ENCODE measurements around the gene MEIKIN. TPM values are rescaled to one million over a fixed set of nuclear protein-coding genes. Genes with fewer than 3 reads are reported as not detected.

Gene MEIKIN
- total and polyA plus RNA-seq, 2 of the 8 experiments (the other 6 are each of a cell fraction or from before 2014, with no cell fraction given): not detected

DNA sequence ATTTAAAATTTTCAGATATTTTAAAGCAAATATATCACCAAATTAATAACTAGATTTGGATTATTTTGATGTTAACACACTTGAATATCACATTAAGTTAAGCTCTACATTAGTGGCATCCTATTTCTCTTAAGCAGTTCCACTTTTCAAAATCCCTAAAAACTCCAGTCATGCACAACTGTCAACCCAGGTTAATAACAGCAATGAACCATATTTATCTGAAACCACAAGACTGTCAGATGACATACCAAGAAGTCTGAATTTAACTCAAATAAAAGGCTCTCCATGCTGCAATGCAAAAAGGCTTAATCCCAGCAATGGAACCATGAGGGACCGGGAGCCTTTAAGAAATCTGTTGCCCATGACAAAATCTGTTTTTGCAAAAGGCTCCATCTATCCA is 176.1 kb downstream of the MEIKIN start (continued):
- TF ChIP-seq, protein P1, sequence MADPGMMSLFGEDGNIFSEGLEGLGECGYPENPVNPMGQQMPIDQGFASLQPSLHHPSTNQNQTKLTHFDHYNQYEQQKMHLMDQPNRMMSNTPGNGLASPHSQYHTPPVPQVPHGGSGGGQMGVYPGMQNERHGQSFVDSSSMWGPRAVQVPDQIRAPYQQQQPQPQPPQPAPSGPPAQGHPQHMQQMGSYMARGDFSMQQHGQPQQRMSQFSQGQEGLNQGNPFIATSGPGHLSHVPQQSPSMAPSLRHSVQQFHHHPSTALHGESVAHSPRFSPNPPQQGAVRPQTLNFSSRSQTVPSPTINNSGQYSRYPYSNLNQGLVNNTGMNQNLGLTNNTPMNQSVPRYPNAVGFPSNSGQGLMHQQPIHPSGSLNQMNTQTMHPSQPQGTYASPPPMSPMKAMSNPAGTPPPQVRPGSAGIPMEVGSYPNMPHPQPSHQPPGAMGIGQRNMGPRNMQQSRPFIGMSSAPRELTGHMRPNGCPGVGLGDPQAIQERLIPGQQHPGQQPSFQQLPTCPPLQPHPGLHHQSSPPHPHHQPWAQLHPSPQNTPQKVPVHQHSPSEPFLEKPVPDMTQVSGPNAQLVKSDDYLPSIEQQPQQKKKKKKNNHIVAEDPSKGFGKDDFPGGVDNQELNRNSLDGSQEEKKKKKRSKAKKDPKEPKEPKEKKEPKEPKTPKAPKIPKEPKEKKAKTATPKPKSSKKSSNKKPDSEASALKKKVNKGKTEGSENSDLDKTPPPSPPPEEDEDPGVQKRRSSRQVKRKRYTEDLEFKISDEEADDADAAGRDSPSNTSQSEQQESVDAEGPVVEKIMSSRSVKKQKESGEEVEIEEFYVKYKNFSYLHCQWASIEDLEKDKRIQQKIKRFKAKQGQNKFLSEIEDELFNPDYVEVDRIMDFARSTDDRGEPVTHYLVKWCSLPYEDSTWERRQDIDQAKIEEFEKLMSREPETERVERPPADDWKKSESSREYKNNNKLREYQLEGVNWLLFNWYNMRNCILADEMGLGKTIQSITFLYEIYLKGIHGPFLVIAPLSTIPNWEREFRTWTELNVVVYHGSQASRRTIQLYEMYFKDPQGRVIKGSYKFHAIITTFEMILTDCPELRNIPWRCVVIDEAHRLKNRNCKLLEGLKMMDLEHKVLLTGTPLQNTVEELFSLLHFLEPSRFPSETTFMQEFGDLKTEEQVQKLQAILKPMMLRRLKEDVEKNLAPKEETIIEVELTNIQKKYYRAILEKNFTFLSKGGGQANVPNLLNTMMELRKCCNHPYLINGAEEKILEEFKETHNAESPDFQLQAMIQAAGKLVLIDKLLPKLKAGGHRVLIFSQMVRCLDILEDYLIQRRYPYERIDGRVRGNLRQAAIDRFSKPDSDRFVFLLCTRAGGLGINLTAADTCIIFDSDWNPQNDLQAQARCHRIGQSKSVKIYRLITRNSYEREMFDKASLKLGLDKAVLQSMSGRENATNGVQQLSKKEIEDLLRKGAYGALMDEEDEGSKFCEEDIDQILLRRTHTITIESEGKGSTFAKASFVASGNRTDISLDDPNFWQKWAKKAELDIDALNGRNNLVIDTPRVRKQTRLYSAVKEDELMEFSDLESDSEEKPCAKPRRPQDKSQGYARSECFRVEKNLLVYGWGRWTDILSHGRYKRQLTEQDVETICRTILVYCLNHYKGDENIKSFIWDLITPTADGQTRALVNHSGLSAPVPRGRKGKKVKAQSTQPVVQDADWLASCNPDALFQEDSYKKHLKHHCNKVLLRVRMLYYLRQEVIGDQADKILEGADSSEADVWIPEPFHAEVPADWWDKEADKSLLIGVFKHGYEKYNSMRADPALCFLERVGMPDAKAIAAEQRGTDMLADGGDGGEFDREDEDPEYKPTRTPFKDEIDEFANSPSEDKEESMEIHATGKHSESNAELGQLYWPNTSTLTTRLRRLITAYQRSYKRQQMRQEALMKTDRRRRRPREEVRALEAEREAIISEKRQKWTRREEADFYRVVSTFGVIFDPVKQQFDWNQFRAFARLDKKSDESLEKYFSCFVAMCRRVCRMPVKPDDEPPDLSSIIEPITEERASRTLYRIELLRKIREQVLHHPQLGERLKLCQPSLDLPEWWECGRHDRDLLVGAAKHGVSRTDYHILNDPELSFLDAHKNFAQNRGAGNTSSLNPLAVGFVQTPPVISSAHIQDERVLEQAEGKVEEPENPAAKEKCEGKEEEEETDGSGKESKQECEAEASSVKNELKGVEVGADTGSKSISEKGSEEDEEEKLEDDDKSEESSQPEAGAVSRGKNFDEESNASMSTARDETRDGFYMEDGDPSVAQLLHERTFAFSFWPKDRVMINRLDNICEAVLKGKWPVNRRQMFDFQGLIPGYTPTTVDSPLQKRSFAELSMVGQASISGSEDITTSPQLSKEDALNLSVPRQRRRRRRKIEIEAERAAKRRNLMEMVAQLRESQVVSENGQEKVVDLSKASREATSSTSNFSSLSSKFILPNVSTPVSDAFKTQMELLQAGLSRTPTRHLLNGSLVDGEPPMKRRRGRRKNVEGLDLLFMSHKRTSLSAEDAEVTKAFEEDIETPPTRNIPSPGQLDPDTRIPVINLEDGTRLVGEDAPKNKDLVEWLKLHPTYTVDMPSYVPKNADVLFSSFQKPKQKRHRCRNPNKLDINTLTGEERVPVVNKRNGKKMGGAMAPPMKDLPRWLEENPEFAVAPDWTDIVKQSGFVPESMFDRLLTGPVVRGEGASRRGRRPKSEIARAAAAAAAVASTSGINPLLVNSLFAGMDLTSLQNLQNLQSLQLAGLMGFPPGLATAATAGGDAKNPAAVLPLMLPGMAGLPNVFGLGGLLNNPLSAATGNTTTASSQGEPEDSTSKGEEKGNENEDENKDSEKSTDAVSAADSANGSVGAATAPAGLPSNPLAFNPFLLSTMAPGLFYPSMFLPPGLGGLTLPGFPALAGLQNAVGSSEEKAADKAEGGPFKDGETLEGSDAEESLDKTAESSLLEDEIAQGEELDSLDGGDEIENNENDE (IDR thresholded peaks at IDR 0.05; ENCODE audit: insufficient replicate concordance, low read length): no peak
